Mesenteric fat pad (tissue), 1 donor: Measurements from ENCODE around the gene FOSL1. TPM values are rescaled to one million over a fixed set of nuclear protein-coding genes. Genes with fewer than 3 reads are reported as not detected.
"Not testable (repeated sequence)": the region's sequence is repeated elsewhere in the genome, so short reads cannot be mapped to it uniquely, and the experiment has no call there.

ENCODE experiments used
- DNase-seq: peaks from one replicate; pipeline ENCODE4 v3.0.0-alpha.2; 2020; ENCODE audit warnings: low spot score
- total RNA-seq: library from RNA; stranded (reverse); fragmentation: NEBNext Ultra II Directional; extraction: Animal tissue kit (Norgen Biotek cat#: 25700); gene quantifications from one replicate; pipeline ENCODE4 v1.2.1, GENCODE V29; 2021
- donor health status: DM: yes; HTN: yes; CAD: no.

The FOSL1 gene
- total RNA-seq, 1 donor from 2014 or later = 58.3 TPM

DNA sequence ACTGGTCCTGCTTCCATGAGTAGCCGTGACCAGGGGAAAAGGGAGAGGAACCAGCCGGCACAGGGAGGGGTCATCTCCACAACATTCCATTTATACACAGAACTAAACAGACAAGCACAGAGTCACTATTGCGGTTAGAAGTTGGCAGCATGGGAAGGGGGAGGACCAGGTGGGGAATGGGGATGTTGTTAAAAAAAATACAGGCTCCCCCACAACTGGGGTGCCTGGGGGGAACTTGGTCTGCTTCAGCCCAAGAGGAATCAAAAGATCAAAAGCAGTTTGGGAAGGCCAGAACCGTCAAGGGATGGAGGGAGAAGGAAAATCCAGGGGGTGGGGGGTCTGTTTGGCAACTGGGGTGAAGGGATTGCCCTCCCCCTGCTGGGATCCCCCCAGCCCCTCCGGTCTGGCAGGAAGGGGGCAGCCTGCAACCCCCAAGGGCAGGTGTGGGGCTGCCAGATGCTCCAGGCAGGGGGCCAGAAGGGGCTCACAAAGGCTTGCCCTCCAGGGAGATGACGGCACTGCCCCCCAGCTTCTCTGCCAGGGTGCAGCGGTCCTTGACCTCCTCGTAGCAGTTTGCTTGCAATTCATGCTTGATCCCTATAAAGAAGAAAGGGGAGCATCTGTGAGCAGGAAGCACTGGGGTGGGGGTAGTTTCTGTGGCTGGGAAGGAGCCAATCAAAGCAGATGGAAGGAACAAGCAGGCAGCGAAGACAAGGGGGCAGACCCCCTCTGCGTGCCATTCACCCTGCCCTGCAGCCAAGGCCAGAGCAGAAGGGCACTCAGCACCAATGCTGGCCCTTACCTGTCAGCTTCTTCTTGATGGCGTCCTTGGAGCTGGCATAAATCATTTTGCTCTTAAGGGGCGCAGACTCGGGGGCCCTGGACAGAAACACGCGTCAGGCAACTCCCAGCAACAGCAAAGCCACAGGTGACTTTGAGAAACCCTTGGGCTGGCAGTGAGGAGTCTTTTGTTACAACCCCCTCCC, 45.0 kb downstream of the FOSL1 start:
- DNase-seq = peak; percentile 84

DNA sequence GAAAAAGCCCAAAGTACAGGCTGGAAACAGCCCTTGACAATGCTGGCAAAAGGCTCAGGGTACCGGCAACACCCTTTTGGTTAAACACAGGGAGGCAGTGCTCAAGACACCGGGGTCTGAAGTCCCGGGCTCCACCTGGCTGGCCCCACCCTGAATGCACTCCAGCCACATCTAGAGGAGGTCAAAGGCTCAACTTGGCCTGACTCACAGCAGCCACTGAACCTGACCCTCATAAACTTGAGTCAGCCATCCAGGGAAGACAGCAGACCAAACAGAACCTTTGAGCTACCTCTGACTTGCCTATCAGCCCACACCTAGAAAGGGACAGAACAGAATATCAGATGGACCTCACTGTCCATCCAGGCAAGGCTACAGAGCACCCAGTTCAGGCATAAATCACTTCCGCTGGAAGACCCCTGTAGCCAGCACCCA, 46.0 kb downstream of the FOSL1 start:
- peak; percentile 84 for DNase-seq

DNA sequence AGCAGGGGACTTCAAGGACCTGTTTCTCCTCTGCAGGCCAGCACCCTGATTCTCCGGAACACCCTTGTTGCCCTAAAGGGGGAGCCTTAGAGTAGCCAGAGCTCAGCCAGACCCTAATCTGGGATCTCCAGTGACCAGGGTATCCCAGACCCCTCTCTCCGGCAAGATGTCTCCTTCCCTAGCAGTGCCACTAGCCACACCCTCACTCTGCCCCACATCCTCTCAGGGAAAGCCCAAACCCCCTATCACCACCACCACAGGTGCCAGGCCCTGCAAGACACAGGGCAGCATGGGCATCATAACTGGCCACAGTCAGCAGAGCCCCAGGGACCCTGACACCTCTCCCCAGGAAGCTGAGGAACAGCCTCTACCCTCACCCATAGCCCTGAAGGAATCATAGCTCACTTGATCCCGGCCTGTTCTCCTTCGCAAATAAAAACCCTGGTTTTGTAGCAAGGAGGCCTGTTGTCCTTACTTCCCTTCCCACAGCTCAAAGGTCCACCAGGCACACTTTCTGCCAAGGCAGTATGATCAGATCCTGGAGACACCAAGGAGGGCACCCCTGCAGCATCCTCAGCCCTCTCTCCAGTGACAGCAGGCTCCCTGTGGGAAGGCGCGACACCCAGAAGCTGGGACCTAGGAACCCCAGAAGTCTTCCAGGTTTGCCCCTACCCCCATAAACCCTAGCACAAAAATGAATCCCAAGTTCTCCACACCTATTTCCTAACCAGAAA, 46.8 kb downstream of the FOSL1 start:
- DNase-seq = peak; percentile 30

DNA sequence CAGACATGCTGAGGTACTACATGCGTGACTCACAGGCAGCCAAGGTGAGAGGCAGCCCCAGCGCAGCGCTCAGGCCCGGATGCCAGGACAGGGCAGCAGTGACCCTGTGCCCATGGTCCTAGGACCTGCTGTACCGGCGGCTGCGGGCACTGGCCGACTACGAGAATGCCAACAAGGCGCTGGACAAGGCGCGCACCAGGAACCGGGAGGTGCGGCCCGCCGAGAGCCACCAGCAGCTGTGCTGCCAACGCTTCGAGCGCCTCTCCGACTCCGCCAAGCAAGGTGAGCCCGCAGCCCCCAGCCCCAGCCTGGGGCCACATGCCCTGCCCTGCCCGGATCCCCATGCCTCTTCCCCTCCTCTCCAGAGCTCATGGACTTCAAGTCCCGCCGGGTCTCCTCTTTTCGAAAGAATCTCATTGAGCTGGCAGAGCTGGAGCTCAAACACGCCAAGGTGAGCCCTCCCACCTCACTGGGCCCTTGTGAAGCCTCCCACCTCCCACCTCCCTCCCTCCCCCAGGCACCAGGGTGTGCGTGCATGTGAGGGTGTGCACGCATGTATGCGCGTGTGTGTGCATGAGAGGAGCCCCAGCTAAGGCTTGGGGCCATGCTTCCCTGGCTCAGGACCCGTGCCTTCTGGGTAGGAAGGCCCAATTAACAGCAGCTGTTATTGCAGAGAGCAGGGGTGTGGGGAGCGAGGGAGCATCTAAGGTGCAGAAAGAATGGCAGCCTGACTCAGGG, 47.5 kb downstream of the FOSL1 start:
- peak; percentile 90 for DNase-seq

DNA sequence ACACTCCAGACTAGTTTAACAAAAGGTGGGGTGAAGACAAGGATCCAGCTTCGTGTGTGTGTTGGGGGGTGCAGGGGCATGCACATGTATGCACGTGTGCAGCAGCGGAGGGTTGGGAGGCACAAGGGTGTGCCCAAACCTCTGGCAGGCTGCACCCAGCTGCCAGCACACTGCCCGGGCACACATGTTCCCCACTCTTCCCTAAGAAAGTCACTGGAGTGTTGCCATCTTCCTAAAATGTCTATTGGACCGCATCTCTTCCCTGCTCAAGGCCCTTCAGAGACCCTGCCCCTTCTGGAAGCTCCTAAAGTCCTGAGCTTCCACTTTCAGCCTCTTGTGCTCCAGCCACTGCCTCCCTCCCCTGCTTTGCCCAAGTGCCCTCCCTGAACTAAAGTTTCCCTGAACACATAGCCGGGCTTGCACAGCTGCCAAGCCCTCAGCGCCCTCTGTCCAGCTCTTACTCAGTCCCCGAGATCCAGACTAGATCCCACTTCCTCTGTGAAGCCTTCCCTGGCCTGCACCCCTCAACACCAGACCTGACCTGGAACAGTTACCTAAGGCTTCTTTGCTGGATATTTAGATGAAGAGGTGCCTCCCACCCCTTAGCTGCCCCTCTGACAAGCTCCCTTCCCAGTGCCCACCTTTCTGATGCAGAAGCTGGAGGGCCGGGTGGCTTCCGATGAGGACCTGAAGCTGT, 48.2 kb downstream of the FOSL1 start:
- DNase-seq = peak; percentile 73

DNA sequence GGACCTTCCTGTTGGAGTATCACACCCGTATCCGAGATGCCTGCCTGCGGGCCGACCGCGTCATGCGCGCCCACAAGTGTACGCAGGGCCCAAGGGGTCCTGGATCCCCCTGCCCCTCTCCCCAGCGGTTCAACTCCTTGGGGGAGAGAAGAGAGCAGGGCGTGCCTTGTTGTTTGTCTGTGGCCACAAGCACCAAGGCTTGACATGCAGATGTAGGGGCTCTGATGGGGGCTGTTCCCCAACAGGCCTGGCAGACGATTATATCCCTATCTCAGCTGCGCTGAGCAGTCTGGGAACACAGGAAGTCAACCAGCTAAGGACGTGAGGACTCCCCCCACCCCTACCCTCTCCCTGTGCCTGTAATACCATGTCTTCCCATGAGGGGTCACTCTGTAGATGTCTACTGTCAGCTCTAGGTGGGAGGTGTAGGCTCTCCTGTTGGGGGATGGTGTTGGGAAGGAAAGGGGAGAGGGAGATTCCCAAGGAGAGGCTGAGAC, 49.1 kb downstream of the FOSL1 start:
- DNase-seq = peak; percentile 86

DNA sequence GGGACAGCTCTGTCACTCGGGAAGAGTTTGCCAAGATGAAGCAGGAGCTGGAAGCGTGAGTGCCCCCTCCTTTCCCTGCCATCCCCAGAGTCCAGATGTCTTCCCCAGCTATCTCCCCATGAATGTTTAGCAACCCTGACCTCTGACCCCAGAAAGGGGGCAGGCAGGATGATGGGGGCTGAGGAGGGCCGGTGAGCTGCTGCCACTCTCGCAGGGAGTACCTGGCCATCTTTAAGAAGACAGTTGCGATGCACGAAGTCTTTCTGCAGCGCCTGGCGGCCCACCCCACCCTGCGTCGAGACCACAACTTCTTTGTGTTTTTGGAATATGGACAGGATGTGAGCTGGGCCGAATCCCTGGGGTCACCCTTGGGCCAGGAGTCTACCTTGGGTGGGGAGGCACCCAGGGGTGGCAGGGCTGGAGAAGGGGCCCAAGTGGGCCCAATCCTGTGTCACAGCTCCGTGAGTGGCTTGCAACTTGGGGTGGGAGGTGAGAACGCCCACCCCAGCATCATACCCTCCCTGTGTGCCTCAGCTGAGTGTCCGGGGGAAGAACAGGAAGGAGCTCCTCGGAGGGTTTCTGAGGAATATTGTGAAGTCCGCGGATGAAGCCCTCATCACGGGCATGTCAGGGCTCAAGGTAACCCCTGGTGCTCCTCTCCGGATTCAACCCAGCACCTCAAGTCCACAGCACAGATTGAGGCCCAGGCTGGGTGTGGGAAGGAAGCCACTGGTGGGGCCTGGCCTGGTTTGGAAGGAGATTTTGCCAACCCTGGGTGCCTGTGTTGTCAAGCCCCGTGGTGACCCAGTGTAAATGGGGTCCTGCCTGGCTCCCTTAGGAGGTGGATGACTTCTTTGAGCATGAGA, 49.7 kb downstream of the FOSL1 start:
- peak; percentile 83 for DNase-seq

DNA sequence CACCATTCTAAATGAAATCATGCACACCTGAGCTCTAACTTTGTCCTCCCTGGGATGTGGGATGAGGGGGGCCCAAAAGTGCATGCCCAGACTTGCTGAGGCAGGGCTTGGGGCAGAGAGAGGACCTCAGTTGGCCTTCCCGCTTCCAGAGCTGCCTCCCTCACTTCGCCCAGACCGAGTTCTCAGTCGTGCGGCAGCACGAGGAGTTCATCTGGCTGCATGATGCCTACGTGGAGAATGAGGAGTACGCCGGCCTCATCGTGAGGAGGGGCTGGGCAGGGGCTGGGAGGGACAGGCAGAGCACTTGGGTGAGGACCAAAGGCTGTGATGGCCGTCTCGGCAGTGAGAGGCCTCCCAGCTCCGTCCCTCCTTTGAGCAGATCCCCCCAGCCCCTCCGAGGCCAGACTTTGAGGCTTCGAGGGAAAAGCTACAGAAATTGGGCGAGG, 50.4 kb downstream of the FOSL1 start:
- peak; percentile 83 for DNase-seq

DNA sequence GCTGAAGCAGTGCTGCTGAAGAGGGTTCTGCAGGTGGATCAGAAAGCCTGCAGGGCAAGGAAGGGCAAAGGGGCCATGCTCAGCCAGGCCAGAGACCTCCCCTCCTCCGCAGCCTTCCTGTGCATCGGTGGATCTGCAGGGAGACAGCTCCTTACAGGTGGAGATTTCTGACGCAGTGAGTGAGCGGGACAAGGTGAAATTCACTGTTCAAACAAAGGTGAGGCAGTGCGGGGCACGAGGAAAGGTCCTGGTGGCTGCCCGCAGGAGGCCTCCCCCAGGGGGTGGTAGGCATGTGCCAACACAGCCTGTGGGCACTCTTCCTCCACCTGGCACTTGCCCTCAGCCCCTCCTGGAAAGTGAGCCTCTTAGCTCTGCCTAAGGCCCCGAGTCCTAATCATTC, 50.8 kb downstream of the FOSL1 start:
- peak; percentile 49 for DNase-seq

DNA sequence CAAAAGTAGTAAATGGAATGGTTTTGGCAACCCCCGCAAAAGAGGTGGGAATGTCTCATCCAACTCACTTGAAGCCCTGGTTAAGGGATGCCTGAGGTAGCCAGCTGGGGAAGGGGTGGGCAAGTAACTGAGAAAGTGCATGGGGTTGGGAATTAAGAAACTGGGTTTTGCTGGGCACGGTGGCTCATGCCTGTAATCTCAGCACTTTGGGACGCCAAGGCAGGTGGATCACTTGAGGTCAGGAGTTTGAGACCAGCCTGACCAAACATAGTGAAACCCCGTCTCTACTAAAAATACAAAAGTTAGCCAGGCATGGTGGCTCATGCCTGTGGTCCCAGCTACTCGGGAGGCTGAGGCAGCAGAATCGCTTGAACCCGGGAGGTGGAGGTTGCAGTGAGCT, 51.5 kb downstream of the FOSL1 start:
- not testable (repeated sequence) for DNase-seq

DNA sequence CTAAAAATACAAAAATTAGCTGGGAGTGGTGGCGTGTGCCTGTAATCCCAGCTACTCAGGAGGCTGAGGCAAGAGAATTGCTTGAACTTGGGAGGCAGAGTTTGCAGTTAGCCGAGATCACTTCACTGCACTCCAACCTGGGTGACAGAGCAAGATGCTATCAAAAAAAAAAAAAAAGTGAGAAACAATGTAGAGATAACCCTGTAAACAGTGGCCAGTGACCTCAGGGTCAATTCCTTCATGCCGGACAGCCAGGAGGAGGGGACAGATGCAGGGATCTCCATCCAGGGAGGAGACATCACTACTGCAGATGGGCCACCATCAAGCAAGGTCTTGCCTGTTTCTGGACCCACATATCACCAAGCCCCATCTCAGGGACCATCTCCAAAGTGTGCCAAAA, 52.4 kb downstream of the FOSL1 start:
- no peak for DNase-seq

DNA sequence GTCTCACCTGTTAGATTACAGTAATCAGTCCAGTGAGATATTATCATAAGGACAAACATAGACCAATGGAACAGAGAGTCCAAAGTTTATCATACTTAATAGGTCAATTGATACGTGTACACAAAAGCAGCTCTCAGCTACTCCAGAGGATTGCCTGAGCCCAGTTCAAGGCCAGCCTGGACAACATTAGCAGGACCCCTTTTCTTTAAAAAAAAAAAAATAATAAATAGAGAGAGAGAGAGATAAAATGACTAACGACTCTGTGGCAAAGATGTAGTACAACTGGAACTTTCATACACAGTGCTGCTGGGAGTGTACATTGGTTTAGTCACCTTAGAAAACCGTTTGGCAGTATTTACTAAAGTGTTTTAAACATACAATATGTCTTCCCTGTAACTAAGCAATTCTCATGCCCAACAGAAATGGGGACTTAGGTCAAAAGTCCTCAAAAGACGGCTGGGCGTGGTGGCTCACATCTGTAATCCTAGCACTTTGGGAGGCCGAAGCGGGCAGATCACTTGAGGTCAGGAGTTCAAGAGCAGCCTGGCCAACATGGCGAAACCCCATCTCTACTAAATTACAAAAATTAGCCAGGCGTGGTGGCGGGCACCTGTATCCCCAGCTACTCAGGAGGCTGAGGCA, 55.8 kb downstream of the FOSL1 start:
- DNase-seq = peak; percentile 47

DNA sequence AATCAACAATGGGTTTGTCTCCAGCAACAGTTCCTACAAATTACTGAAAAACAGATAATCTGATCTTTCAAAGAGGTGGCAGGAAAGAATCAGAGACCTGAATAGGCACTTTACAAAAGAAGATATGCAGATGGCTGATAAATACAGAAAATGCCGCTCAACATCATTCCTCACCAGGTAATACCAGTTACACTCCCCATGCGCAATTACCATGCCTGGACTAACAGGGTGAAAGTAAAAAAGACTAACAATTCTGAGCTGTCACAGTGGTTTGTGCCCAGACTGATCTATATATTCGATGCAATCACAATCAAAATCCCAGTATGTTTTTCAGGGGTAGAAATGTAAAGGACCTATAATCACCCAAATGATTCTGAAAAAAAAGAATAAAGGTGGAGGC, 56.4 kb downstream of the FOSL1 start:
- DNase-seq = no peak

DNA sequence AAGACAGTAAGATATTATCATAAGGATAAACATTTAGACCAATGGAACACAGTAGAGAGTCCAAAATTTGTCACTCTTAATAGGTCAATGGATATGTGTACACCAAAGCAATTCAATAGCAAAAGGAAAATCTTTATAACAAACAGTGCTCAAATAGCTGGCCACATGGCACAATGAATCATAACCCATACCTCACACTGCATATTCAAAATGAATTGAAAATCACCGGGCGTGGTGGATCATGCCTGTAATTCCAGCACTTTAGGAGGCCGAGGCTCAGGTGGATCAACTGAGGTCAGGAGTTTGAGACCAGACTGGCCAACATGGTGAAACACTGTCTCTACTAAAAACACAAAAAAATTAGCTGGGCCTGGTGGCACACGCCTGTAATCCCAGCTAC, 58.0 kb downstream of the FOSL1 start:
- no peak for DNase-seq

Other genes with a start within 250 kb of the FOSL1 start
- 80.0 TPM for gene RELA, start 237.5 kb downstream of the FOSL1 start, total RNA-seq
- gene KAT5, start 188.1 kb downstream of the FOSL1 start, total RNA-seq = 49.9 TPM
- gene RNASEH2C, start 179.6 kb downstream of the FOSL1 start, total RNA-seq = 71.8 TPM
- 51.8 TPM for gene AP5B1, start 119.4 kb downstream of the FOSL1 start, total RNA-seq
- gene OVOL1, start 113.3 kb downstream of the FOSL1 start, total RNA-seq = not detected
- gene SNX32, start 66.4 kb downstream of the FOSL1 start, total RNA-seq = not detected
- 818 TPM for gene CFL1, start 42.2 kb downstream of the FOSL1 start, total RNA-seq
- gene MUS81, start 40.0 kb downstream of the FOSL1 start, total RNA-seq = 38.0 TPM
- 87.7 TPM for gene EFEMP2, start 27.6 kb downstream of the FOSL1 start, total RNA-seq
- 1.3 TPM for gene CTSW, start 20.6 kb downstream of the FOSL1 start, total RNA-seq
- gene FIBP, start 11.9 kb downstream of the FOSL1 start, total RNA-seq = 46.5 TPM
- 26.0 TPM for gene CCDC85B, start 9.7 kb downstream of the FOSL1 start, total RNA-seq
- 33.4 TPM for gene C11orf68, start 18.7 kb upstream of the FOSL1 start, total RNA-seq
- 87.0 TPM for gene DRAP1, start 19.0 kb upstream of the FOSL1 start, total RNA-seq
- not detected for gene TSGA10IP, start 45.1 kb upstream of the FOSL1 start, total RNA-seq
- 47.9 TPM for gene SART1, start 61.3 kb upstream of the FOSL1 start, total RNA-seq
- gene EIF1AD, start 101.8 kb upstream of the FOSL1 start, total RNA-seq = 31.7 TPM
- 121 TPM for gene BANF1, start 102.1 kb upstream of the FOSL1 start, total RNA-seq
- not detected for gene CST6, start 111.6 kb upstream of the FOSL1 start, total RNA-seq
- gene CATSPER1, start 126.1 kb upstream of the FOSL1 start, total RNA-seq = 0.51 TPM
- gene GAL3ST3, start 148.8 kb upstream of the FOSL1 start, total RNA-seq = not detected
- 164 TPM for gene SF3B2, start 152.0 kb upstream of the FOSL1 start, total RNA-seq
- gene PACS1, start 169.9 kb upstream of the FOSL1 start, total RNA-seq = 64.9 TPM